ENCODE data around the gene MTTP.
A peak's percentile ranks its signal among the peaks of the same experiment; 100 is the strongest.
"Not testable (repeated sequence)": the region's sequence is repeated elsewhere in the genome, so short reads cannot be mapped to it uniquely, and the experiment has no call there.

The MTTP gene

GRCh38 chr4:99574530-99575324, at the start of gene MTTP:
Gene MTTP (plus strand): TSS chr4:99574824. CDS start chr4:99574910, 86 bp downstream.
- DNase-seq: no peak

GRCh38 chr4:99529228-99529627, 45.4 kb upstream of the MTTP start:
- DNase-seq: no peak

- no peak for DNase-seq
Measured at GRCh38 chr4:99529956-99530355, 44.7 kb upstream of the MTTP start.

GRCh38 chr4:99534699-99535098, 39.9 kb upstream of the MTTP start:
- DNase-seq: not testable (repeated sequence)

GRCh38 chr4:99536271-99536670, 38.4 kb upstream of the MTTP start:
- DNase-seq: peak; percentile 92 to 93

- DNase-seq: no peak
Measured at GRCh38 chr4:99536848-99537247, 37.8 kb upstream of the MTTP start.

- no peak for DNase-seq
Measured at GRCh38 chr4:99537674-99538073, 37.0 kb upstream of the MTTP start.

GRCh38 chr4:99540277-99540939, 34.2 kb upstream of the MTTP start:
- DNase-seq: no peak

- DNase-seq: no peak
Measured at GRCh38 chr4:99552872-99553271, 21.8 kb upstream of the MTTP start.

- peak; percentile 77 to 90 for DNase-seq
Measured at GRCh38 chr4:99563310-99564186, 11.1 kb upstream of the MTTP start, which contains the start of gene TRMT10A. Gene TRMT10A (minus strand): TSS chr4:99564039. CDS start chr4:99559338, 4,701 bp downstream.

GRCh38 chr4:99564921-99565320, 9.7 kb upstream of the MTTP start:
- peak; percentile 55 to 76 for DNase-seq

GRCh38 chr4:99571883-99572282, 2.7 kb upstream of the MTTP start:
- DNase-seq: no peak

GRCh38 chr4:99572527-99573240, 1.9 kb upstream of the MTTP start:
- DNase-seq: no peak

GRCh38 chr4:99573735-99574368, 772 bp upstream of the MTTP start:
- no peak for DNase-seq

- no peak for DNase-seq
Measured at GRCh38 chr4:99578714-99579113, 4.1 kb downstream of the MTTP start.

GRCh38 chr4:99585516-99585915, 10.9 kb downstream of the MTTP start:
- DNase-seq: no peak

GRCh38 chr4:99586322-99586721, 11.7 kb downstream of the MTTP start:
- no peak for DNase-seq

GRCh38 chr4:99586797-99587196, 12.2 kb downstream of the MTTP start:
- no peak for DNase-seq

GRCh38 chr4:99587309-99587708, 12.7 kb downstream of the MTTP start:
- no peak for DNase-seq

- DNase-seq: no peak
Measured at GRCh38 chr4:99587803-99588202, 13.2 kb downstream of the MTTP start.

- no peak for DNase-seq
Measured at GRCh38 chr4:99591757-99592156, 17.1 kb downstream of the MTTP start.
